ENCODE results near the gene OR4E2. TPM values are rescaled to one million over a fixed set of nuclear protein-coding genes. Genes with fewer than 3 reads are reported as not detected.
"Not testable (repeated sequence)": the region's sequence is repeated elsewhere in the genome, so short reads cannot be mapped to it uniquely, and the experiment has no call there.

The OR4E2 gene
- not detected for polyA plus RNA-seq
- long read RNA-seq, donor 1 = 0 reads
- long read RNA-seq, donor 2 = 0 reads
- long read RNA-seq, donor 3 = 0 reads
- long read RNA-seq, donor 4 = 0 reads
- long read RNA-seq, donor 5 = 0 reads
- long read RNA-seq, donor 6 = 0 reads
- long read RNA-seq, donor 7 = 0 reads
- long read RNA-seq, donor 8 = 0 reads
- long read RNA-seq, donor 9 = 0 reads
- long read RNA-seq, donor 10 = 0 reads

- Histone ChIP-seq H3K4me1 (ENCODE audit: control insufficient read depth in 3 of 3, insufficient read depth in 2 of 3, low read depth in 1 of 3, low read length in 2 of 3) (no peaks in the 10 kb centered on the region), H3K9me3 (ENCODE audit: control insufficient read depth in 2 of 2, insufficient read depth in 1 of 2, low read depth in 1 of 2, low read length in 1 of 2) (no peaks in the 10 kb centered on the region), H3K4me3 (ENCODE audit: low read depth in 1 of 3, low read length in 3 of 3) (no peak within 1 kb of the TSS), H3K27me3 (ENCODE audit: control insufficient read depth in 3 of 3, insufficient read depth in 3 of 3, low read length in 3 of 3) (no peaks in the 10 kb centered on the region), H3K27ac (ENCODE audit: low read depth in 1 of 3, low read length in 2 of 3) (no peak within 1 kb of the TSS), H3K36me3 (ENCODE audit: control insufficient read depth in 3 of 3, insufficient read depth in 2 of 3, low read depth in 1 of 3, low read length in 3 of 3) (no peaks in the 10 kb centered on the region)
- 58 to 69% (median 62%) methylated on average over 2 of the region's 2 CpGs for WGBS, 3 donors
- DNase-seq (peak; percentile 7 to 11), FAIRE-seq (no peak)
Measured at GRCh38 chr14:21653331-21653885, at the start of gene OR4E2. Gene OR4E2 (plus strand): TSS chr14:21653835. CDS start chr14:21665083, 11,248 bp downstream.

- H3K27ac ChIP-seq (ENCODE audit: low read depth in 1 of 3, low read length in 2 of 3) = no peak overlapping the region
- H3K4me3 ChIP-seq (ENCODE audit: low read depth in 1 of 3, low read length in 3 of 3) = no peak overlapping the region
- H3K36me3 ChIP-seq (ENCODE audit: control insufficient read depth in 3 of 3, insufficient read depth in 2 of 3, low read depth in 1 of 3, low read length in 3 of 3) = no peaks in the 10 kb centered on the region
- no peaks in the 10 kb centered on the region for H3K9me3 ChIP-seq (ENCODE audit: control insufficient read depth in 2 of 2, insufficient read depth in 1 of 2, low read depth in 1 of 2, low read length in 1 of 2)
- FAIRE-seq (no peak), DNase-seq (no peak)
- no peaks in the 10 kb centered on the region for H3K27me3 ChIP-seq (ENCODE audit: control insufficient read depth in 3 of 3, insufficient read depth in 3 of 3, low read length in 3 of 3)
- H3K4me1 ChIP-seq (ENCODE audit: control insufficient read depth in 3 of 3, insufficient read depth in 2 of 3, low read depth in 1 of 3, low read length in 2 of 3) = no peaks in the 10 kb centered on the region
- WGBS, 3 donors = 67 to 80% (median 78%) methylated on average over 6 of the region's 6 CpGs
Measured at GRCh38 chr14:21612324-21612723, 41.3 kb upstream of the OR4E2 start.

- H3K9me3 ChIP-seq (ENCODE audit: control insufficient read depth in 2 of 2, insufficient read depth in 1 of 2, low read depth in 1 of 2, low read length in 1 of 2) = no peaks in the 10 kb centered on the region
- H3K27ac ChIP-seq (ENCODE audit: low read depth in 1 of 3, low read length in 2 of 3) = no peak overlapping the region
- FAIRE-seq (no peak), DNase-seq (no peak)
- H3K27me3 ChIP-seq (ENCODE audit: control insufficient read depth in 3 of 3, insufficient read depth in 3 of 3, low read length in 3 of 3) = no peaks in the 10 kb centered on the region
- H3K4me1 ChIP-seq (ENCODE audit: control insufficient read depth in 3 of 3, insufficient read depth in 2 of 3, low read depth in 1 of 3, low read length in 2 of 3) = no peaks in the 10 kb centered on the region
- H3K36me3 ChIP-seq (ENCODE audit: control insufficient read depth in 3 of 3, insufficient read depth in 2 of 3, low read depth in 1 of 3, low read length in 3 of 3) = no peaks in the 10 kb centered on the region
- H3K4me3 ChIP-seq (ENCODE audit: low read depth in 1 of 3, low read length in 3 of 3) = no peak overlapping the region
- WGBS, 3 donors = 20 to 57% (median 30%) methylated on average over 1 of the region's 1 CpG
Measured at GRCh38 chr14:21614240-21614639, 39.4 kb upstream of the OR4E2 start.

- Histone ChIP-seq H3K4me1 (ENCODE audit: control insufficient read depth in 3 of 3, insufficient read depth in 2 of 3, low read depth in 1 of 3, low read length in 2 of 3) (no peaks in the 10 kb centered on the region), H3K9me3 (ENCODE audit: control insufficient read depth in 2 of 2, insufficient read depth in 1 of 2, low read depth in 1 of 2, low read length in 1 of 2) (no peaks in the 10 kb centered on the region), H3K4me3 (ENCODE audit: low read depth in 1 of 3, low read length in 3 of 3) (no peak overlapping the region), H3K36me3 (ENCODE audit: control insufficient read depth in 3 of 3, insufficient read depth in 2 of 3, low read depth in 1 of 3, low read length in 3 of 3) (no peaks in the 10 kb centered on the region), H3K27ac (ENCODE audit: low read depth in 1 of 3, low read length in 2 of 3) (no peak overlapping the region), H3K27me3 (ENCODE audit: control insufficient read depth in 3 of 3, insufficient read depth in 3 of 3, low read length in 3 of 3) (no peaks in the 10 kb centered on the region)
- WGBS, 3 donors = 81% methylated on average over 8 of the region's 8 CpGs
- FAIRE-seq (no peak), DNase-seq (no peak)
Measured at GRCh38 chr14:21617614-21618013, 36.0 kb upstream of the OR4E2 start.

GRCh38 chr14:21626491-21627230, 27.0 kb upstream of the OR4E2 start:
- Histone ChIP-seq H3K27ac (ENCODE audit: low read depth in 1 of 3, low read length in 2 of 3) (no peak overlapping the region), H3K9me3 (ENCODE audit: control insufficient read depth in 2 of 2, insufficient read depth in 1 of 2, low read depth in 1 of 2, low read length in 1 of 2) (no peaks in the 10 kb centered on the region), H3K36me3 (ENCODE audit: control insufficient read depth in 3 of 3, insufficient read depth in 2 of 3, low read depth in 1 of 3, low read length in 3 of 3) (no peaks in the 10 kb centered on the region), H3K4me3 (ENCODE audit: low read depth in 1 of 3, low read length in 3 of 3) (no peak overlapping the region), H3K4me1 (ENCODE audit: control insufficient read depth in 3 of 3, insufficient read depth in 2 of 3, low read depth in 1 of 3, low read length in 2 of 3) (no peaks in the 10 kb centered on the region), H3K27me3 (ENCODE audit: control insufficient read depth in 3 of 3, insufficient read depth in 3 of 3, low read length in 3 of 3) (no peaks in the 10 kb centered on the region)
- FAIRE-seq = no peak
- no peak for DNase-seq
- 69 to 72% (median 71%) methylated on average over 3 of the region's 3 CpGs for WGBS, 3 donors

- DNase-seq; H3K4me1 ChIP-seq (ENCODE audit: control insufficient read depth in 3 of 3, insufficient read depth in 2 of 3, low read depth in 1 of 3, low read length in 2 of 3); FAIRE-seq; H3K9me3 ChIP-seq (ENCODE audit: control insufficient read depth in 2 of 2, insufficient read depth in 1 of 2, low read depth in 1 of 2, low read length in 1 of 2); H3K36me3 ChIP-seq (ENCODE audit: control insufficient read depth in 3 of 3, insufficient read depth in 2 of 3, low read depth in 1 of 3, low read length in 3 of 3); H3K27ac ChIP-seq (ENCODE audit: low read depth in 1 of 3, low read length in 2 of 3); H3K27me3 ChIP-seq (ENCODE audit: control insufficient read depth in 3 of 3, insufficient read depth in 3 of 3, low read length in 3 of 3); H3K4me3 ChIP-seq (ENCODE audit: low read depth in 1 of 3, low read length in 3 of 3): not testable (repeated sequence)
- whole genome bisulfite sequencing, 3 donors = 91 to 97% (median 97%) methylated on average over 1 of the region's 1 CpG
Measured at GRCh38 chr14:21630503-21630902, 23.1 kb upstream of the OR4E2 start.

GRCh38 chr14:21631084-21631483, 22.6 kb upstream of the OR4E2 start:
- 24 to 27% (median 27%) methylated on average over 3 of the region's 3 CpGs for WGBS, 3 donors
- Histone ChIP-seq H3K4me3 (ENCODE audit: low read depth in 1 of 3, low read length in 3 of 3) (no peak overlapping the region), H3K27me3 (ENCODE audit: control insufficient read depth in 3 of 3, insufficient read depth in 3 of 3, low read length in 3 of 3) (no peaks in the 10 kb centered on the region), H3K9me3 (ENCODE audit: control insufficient read depth in 2 of 2, insufficient read depth in 1 of 2, low read depth in 1 of 2, low read length in 1 of 2) (no peaks in the 10 kb centered on the region), H3K36me3 (ENCODE audit: control insufficient read depth in 3 of 3, insufficient read depth in 2 of 3, low read depth in 1 of 3, low read length in 3 of 3) (no peaks in the 10 kb centered on the region), H3K27ac (ENCODE audit: low read depth in 1 of 3, low read length in 2 of 3) (no peak overlapping the region), H3K4me1 (ENCODE audit: control insufficient read depth in 3 of 3, insufficient read depth in 2 of 3, low read depth in 1 of 3, low read length in 2 of 3) (no peaks in the 10 kb centered on the region)
- FAIRE-seq = no peak
- no peak for DNase-seq

- no peak for DNase-seq
- 72 to 79% (median 77%) methylated on average over 4 of the region's 4 CpGs for WGBS, 3 donors
Measured at GRCh38 chr14:21634840-21635239, 18.8 kb upstream of the OR4E2 start, which contains the start of gene OR10G2. Gene OR10G2 (minus strand): TSS chr14:21634940. CDS start chr14:21634842, 98 bp downstream.

More at GRCh38 chr14:21634840-21635239, 18.8 kb upstream of the OR4E2 start, which contains the start of gene OR10G2:
- no peaks in the 10 kb centered on the region for H3K4me1 ChIP-seq (ENCODE audit: control insufficient read depth in 3 of 3, insufficient read depth in 2 of 3, low read depth in 1 of 3, low read length in 2 of 3)
- H3K36me3 ChIP-seq (ENCODE audit: control insufficient read depth in 3 of 3, insufficient read depth in 2 of 3, low read depth in 1 of 3, low read length in 3 of 3) = no peaks in the 10 kb centered on the region
- FAIRE-seq = no peak
- H3K9me3 ChIP-seq (ENCODE audit: control insufficient read depth in 2 of 2, insufficient read depth in 1 of 2, low read depth in 1 of 2, low read length in 1 of 2) = no peaks in the 10 kb centered on the region
- no peak within 1 kb of the TSS for H3K4me3 ChIP-seq (ENCODE audit: low read depth in 1 of 3, low read length in 3 of 3)
- H3K27ac ChIP-seq (ENCODE audit: low read depth in 1 of 3, low read length in 2 of 3) = no peak within 1 kb of the TSS
- H3K27me3 ChIP-seq (ENCODE audit: control insufficient read depth in 3 of 3, insufficient read depth in 3 of 3, low read length in 3 of 3) = no peaks in the 10 kb centered on the region
